Muscle layer of colon (tissue), 2 donors: Measurements from ENCODE around the gene CACNA2D1.
A peak's percentile ranks its signal among the peaks of the same experiment; 100 is the strongest.

ENCODE experiments used
- H3K27ac ChIP-seq: one replicate; pipeline ENCODE4 v1.7.0; 2013; ENCODE audit warnings: low read depth, mild to moderate bottlenecking, low read length, moderate library complexity
- H3K27me3 ChIP-seq, 2 donors: one replicate each; pipeline ENCODE4 v1.7.0; 2013; ENCODE audit warnings: low read length in 2 of 2, mild to moderate bottlenecking in 2 of 2; ENCODE audit not compliant: insufficient read depth in 2 of 2, control insufficient read depth in 1 of 2
- H3K36me3 ChIP-seq: one replicate; pipeline ENCODE4 v1.7.0; 2013; ENCODE audit warnings: mild to moderate bottlenecking, low read length; ENCODE audit not compliant: insufficient read depth
- H3K4me1 ChIP-seq: one replicate; pipeline ENCODE4 v1.7.0; 2013; ENCODE audit warnings: mild to moderate bottlenecking, low read length; ENCODE audit not compliant: insufficient read depth
- H3K4me3 ChIP-seq, 2 donors: one replicate each; pipeline ENCODE4 v1.7.0; 2013; ENCODE audit warnings: low read length in 2 of 2, low read depth in 1 of 2, mild to moderate bottlenecking in 1 of 2, moderate library complexity in 1 of 2
- H3K9ac ChIP-seq: one replicate; pipeline ENCODE4 v1.7.0; 2013; ENCODE audit warnings: low read length
- H3K9me3 ChIP-seq: one replicate; pipeline ENCODE4 v1.7.0; 2013; ENCODE audit warnings: mild to moderate bottlenecking, low read length
- donor health status: abdominal sarcoma.
- donor health status: Adenocarcinoma of cecum.

Gene CACNA2D1

DNA sequence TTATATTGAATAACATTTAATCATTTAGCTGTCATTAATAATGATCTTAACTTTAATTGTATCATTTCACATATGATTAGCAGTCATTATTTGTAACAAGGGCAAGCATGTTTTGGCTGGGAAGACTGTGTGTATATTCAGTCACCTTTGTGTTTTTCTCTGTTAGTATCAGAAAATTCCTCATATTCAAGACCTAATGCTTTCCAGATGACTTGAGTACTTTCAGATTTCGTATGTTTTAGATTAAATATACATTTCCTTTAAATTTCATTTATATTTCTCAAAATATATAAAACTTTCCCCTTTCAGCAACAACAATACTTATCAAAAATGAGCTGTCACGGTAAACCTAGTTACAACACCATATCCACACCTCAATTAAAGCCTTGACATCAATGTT, 6.3 kb upstream of the CACNA2D1 start:
- H3K9ac ChIP-seq, result no peak overlapping the region
- H3K9me3 ChIP-seq, result no peaks in the 10 kb centered on the region
- H3K4me1 ChIP-seq, result no peaks in the 10 kb centered on the region
- no peaks in the 10 kb centered on the region for H3K27me3 ChIP-seq
- H3K27ac ChIP-seq, result no peak overlapping the region
- H3K4me3 ChIP-seq, result no peak overlapping the region
- H3K36me3 ChIP-seq, result no peaks in the 10 kb centered on the region

DNA sequence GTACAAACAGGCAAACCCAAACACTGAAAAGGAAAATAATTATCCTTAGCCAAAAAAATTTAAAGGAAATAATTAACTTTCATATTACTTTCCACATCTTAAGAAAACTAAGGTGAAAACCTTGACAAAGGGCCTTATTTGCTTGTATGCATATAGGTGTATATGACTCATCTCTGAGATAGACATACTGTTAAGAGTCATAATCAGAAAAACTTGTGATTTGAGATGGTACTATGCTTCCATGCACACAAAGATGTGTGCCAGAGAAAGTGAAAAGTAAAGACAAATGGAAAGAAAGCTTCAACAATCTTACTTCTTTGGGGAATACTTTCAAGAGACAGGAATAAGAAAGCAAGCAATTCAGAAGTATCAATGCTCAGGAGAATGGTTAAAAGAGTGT, 3.3 kb upstream of the CACNA2D1 start:
- H3K36me3 ChIP-seq, result no peaks in the 10 kb centered on the region
- no peak overlapping the region for H3K4me3 ChIP-seq
- no peaks in the 10 kb centered on the region for H3K27me3 ChIP-seq
- no peak overlapping the region for H3K27ac ChIP-seq
- no peaks in the 10 kb centered on the region for H3K4me1 ChIP-seq
- no peak overlapping the region for H3K9ac ChIP-seq
- no peaks in the 10 kb centered on the region for H3K9me3 ChIP-seq

GRCh38 chr7:82445271-82445670, 1.7 kb upstream of the CACNA2D1 start:
- no peak overlapping the region for H3K4me3 ChIP-seq
- H3K4me1 ChIP-seq, result no peaks in the 10 kb centered on the region
- no peak overlapping the region for H3K9ac ChIP-seq
- no peak overlapping the region for H3K27ac ChIP-seq
- H3K9me3 ChIP-seq, result no peaks in the 10 kb centered on the region
- no peaks in the 10 kb centered on the region for H3K36me3 ChIP-seq
- H3K27me3 ChIP-seq, result no peaks in the 10 kb centered on the region

- Histone ChIP-seq H3K36me3 (no peaks in the 10 kb centered on the region), H3K9me3 (no peaks in the 10 kb centered on the region), H3K9ac (peak overlapping the region; percentile 35), H3K27ac (peak overlapping the region; percentile 67), H3K27me3 (no peaks in the 10 kb centered on the region), H3K4me3 (peak overlapping the region; percentile 56 to 63), H3K4me1 (no peaks in the 10 kb centered on the region)
Measured at GRCh38 chr7:82444220-82444909, 788 bp upstream of the CACNA2D1 start.

DNA sequence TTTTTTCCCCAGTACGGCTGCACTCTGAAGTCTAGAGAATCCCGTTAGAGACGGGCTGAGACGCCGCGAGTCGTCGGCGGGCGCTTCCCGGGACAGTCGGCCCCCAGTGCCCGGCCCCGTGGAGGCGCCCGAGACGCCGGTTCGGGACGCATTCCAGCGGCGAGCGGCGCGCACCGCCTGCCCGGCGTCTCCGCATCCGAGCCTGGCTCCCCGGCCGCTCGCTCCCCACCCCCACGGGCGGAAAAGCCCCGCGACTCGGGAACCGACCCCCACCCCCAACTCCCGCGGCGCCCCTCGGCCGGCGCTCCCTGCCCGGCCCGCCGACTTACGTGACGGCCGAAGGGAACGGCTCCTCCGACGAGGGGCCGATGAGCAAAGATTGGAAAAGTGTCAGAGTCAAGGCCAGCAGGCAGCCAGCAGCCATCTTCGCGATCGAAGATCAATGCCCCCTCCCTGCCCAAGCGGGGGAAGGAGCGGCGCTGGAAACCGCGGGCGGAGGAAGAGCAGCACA, 486 bp downstream of the CACNA2D1 start:
- Histone ChIP-seq H3K9ac (peak overlapping the region; percentile 49), H3K27me3 (no peaks in the 10 kb centered on the region), H3K4me1 (no peaks in the 10 kb centered on the region), H3K36me3 (no peaks in the 10 kb centered on the region), H3K9me3 (no peaks in the 10 kb centered on the region), H3K27ac (peak overlapping the region; percentile 98), H3K4me3 (peak overlapping the region; percentile 61 to 93)

- H3K36me3 ChIP-seq, result no peaks in the 10 kb centered on the region
- H3K9me3 ChIP-seq, result no peaks in the 10 kb centered on the region
- H3K4me3 ChIP-seq, result peak overlapping the region; percentile 61 to 93
- no peaks in the 10 kb centered on the region for H3K4me1 ChIP-seq
- H3K9ac ChIP-seq, result peak overlapping the region; percentile 49
- H3K27me3 ChIP-seq, result no peaks in the 10 kb centered on the region
- H3K27ac ChIP-seq, result peak overlapping the region; percentile 98
Measured at GRCh38 chr7:82442492-82443035, 1.0 kb downstream of the CACNA2D1 start.

- H3K27me3 ChIP-seq, result no peaks in the 10 kb centered on the region
- H3K9ac ChIP-seq, result no peak overlapping the region
- no peaks in the 10 kb centered on the region for H3K9me3 ChIP-seq
- peak overlapping the region; percentile 61 to 93 for H3K4me3 ChIP-seq
- H3K36me3 ChIP-seq, result no peaks in the 10 kb centered on the region
- no peaks in the 10 kb centered on the region for H3K4me1 ChIP-seq
- no peak overlapping the region for H3K27ac ChIP-seq
Measured at GRCh38 chr7:82441669-82442478, 1.7 kb downstream of the CACNA2D1 start.

DNA sequence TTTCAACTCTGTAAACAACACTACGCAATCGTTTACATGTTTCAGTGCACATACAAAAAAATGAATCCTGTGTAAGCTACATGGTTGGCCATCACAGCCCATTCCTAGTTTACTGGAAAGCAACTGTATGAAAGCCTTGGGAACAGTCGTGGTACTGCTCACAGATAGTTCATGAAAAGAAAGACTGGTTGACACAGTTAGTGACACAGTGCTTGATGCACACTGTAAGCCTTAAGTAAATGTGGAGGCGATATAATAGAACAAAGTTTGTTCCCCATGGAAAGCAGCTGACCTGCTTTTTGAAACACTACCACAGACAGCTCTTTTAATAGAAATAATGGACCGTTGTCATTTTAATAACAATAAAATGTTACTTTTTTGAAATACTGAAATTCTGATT, 5.1 kb downstream of the CACNA2D1 start:
- no peaks in the 10 kb centered on the region for H3K9me3 ChIP-seq
- H3K4me1 ChIP-seq, result no peaks in the 10 kb centered on the region
- H3K36me3 ChIP-seq, result no peaks in the 10 kb centered on the region
- H3K9ac ChIP-seq, result no peak overlapping the region
- H3K27me3 ChIP-seq, result no peaks in the 10 kb centered on the region
- no peak overlapping the region for H3K27ac ChIP-seq
- no peak overlapping the region for H3K4me3 ChIP-seq

DNA sequence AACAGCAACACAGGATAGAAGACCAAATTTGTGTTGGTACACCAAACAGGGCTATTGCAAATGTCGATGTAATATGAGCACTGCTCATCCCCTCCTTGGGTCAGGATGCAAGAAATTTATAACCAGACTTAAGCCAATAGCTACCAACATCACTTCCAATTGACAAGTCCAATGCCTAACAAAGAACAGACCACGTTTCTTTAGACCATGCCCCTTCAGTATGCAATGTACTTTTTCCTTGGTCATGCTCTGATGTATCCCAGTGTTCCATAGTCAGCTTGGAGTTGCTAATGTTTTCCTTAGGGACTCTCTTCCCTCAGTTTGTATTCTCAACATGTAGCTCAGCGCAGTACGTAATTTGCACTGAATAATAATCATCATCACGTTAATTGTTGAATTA, 7.8 kb downstream of the CACNA2D1 start:
- no peak overlapping the region for H3K9ac ChIP-seq
- H3K36me3 ChIP-seq, result no peaks in the 10 kb centered on the region
- H3K27ac ChIP-seq, result no peak overlapping the region
- H3K27me3 ChIP-seq, result no peaks in the 10 kb centered on the region
- H3K4me1 ChIP-seq, result no peaks in the 10 kb centered on the region
- no peak overlapping the region for H3K4me3 ChIP-seq
- no peaks in the 10 kb centered on the region for H3K9me3 ChIP-seq

GRCh38 chr7:82434275-82435022, 9.1 kb downstream of the CACNA2D1 start:
- H3K4me1 ChIP-seq, result no peaks in the 10 kb centered on the region

GRCh38 chr7:82433507-82433906, 10.1 kb downstream of the CACNA2D1 start:
- H3K4me1 ChIP-seq, result peaks cover 3% of the 10 kb centered on the region

More at GRCh38 chr7:82434275-82435022, 9.1 kb downstream of the CACNA2D1 start:
- Histone ChIP-seq H3K9ac (no peak overlapping the region), H3K4me3 (no peak overlapping the region), H3K9me3 (no peaks in the 10 kb centered on the region), H3K27ac (no peak overlapping the region), H3K27me3 (no peaks in the 10 kb centered on the region), H3K36me3 (no peaks in the 10 kb centered on the region)

More at GRCh38 chr7:82433507-82433906, 10.1 kb downstream of the CACNA2D1 start:
- Histone ChIP-seq H3K27me3 (no peaks in the 10 kb centered on the region), H3K27ac (no peak overlapping the region), H3K9ac (no peak overlapping the region), H3K9me3 (no peaks in the 10 kb centered on the region), H3K36me3 (no peaks in the 10 kb centered on the region), H3K4me3 (no peak overlapping the region)
